Lower leg skin (tissue), 4 donors: ENCODE data around the gene SYNRG. TPM values are rescaled to one million over a fixed set of nuclear protein-coding genes. Genes with fewer than 3 reads are reported as not detected.

Experiments used
- DNase-seq, 2 donors: peaks; one replicate each; pipeline ENCODE4 v3.0.0-alpha.2; 2019; ENCODE audit warnings: low spot score in 2 of 2
- H3K4me3 ChIP-seq: fragments of 200-600 bp; sonication (generic); 2 replicates; pipeline ENCODE4 v1.5.1; 2017; ENCODE audit warnings: mild to moderate bottlenecking, low read depth; ENCODE audit not compliant: poor library complexity, severe bottlenecking
- POLR2A ChIP-seq, 2 donors: fragments of 450-650 bp; IDR thresholded peaks; one replicate each; pipeline ENCODE4 v1.6.1; 2016 to 2017; ENCODE audit warnings: antibody characterized with exemption in 2 of 2, mild to moderate bottlenecking in 1 of 2, moderate library complexity in 1 of 2
- WGBS, 2 donors: methylation state at CpG; one replicate each; pipeline ENCODE4 v1.1.5; 2018; 5-methylcytosine and 5-hydroxymethylcytosine counted together
- intact Hi-C: fragments of 100-400 bp; cut with DNase I; formaldehyde crosslinking; loops from one replicate; pipeline ENCODE4 v1.15.0; 2023; ENCODE audit warnings: low total_unique reads
- total RNA-seq, 4 donors: library from RNA; depleted of rRNA; stranded (reverse); fragments of >200 nt; gene quantifications; one replicate each; pipeline ENCODE4 v1.1.0, GENCODE V29; 2016
- TF ChIP-seq, protein P1 (sequence below), 3 donors: fragments of 450-650 bp; IDR thresholded peaks; one replicate each; pipeline ENCODE4 v1.5.1; 2016; ENCODE audit warnings: antibody characterized with exemption in 3 of 3, mild to moderate bottlenecking in 3 of 3, moderate library complexity in 2 of 3

The SYNRG gene, protein sequence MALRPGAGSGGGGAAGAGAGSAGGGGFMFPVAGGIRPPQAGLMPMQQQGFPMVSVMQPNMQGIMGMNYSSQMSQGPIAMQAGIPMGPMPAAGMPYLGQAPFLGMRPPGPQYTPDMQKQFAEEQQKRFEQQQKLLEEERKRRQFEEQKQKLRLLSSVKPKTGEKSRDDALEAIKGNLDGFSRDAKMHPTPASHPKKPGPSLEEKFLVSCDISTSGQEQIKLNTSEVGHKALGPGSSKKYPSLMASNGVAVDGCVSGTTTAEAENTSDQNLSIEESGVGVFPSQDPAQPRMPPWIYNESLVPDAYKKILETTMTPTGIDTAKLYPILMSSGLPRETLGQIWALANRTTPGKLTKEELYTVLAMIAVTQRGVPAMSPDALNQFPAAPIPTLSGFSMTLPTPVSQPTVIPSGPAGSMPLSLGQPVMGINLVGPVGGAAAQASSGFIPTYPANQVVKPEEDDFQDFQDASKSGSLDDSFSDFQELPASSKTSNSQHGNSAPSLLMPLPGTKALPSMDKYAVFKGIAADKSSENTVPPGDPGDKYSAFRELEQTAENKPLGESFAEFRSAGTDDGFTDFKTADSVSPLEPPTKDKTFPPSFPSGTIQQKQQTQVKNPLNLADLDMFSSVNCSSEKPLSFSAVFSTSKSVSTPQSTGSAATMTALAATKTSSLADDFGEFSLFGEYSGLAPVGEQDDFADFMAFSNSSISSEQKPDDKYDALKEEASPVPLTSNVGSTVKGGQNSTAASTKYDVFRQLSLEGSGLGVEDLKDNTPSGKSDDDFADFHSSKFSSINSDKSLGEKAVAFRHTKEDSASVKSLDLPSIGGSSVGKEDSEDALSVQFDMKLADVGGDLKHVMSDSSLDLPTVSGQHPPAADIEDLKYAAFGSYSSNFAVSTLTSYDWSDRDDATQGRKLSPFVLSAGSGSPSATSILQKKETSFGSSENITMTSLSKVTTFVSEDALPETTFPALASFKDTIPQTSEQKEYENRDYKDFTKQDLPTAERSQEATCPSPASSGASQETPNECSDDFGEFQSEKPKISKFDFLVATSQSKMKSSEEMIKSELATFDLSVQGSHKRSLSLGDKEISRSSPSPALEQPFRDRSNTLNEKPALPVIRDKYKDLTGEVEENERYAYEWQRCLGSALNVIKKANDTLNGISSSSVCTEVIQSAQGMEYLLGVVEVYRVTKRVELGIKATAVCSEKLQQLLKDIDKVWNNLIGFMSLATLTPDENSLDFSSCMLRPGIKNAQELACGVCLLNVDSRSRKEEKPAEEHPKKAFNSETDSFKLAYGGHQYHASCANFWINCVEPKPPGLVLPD (N-terminal part only)
- total RNA-seq: 10 to 100 TPM; 23.3 to 40.7 (median 24.5) TPM

DNA sequence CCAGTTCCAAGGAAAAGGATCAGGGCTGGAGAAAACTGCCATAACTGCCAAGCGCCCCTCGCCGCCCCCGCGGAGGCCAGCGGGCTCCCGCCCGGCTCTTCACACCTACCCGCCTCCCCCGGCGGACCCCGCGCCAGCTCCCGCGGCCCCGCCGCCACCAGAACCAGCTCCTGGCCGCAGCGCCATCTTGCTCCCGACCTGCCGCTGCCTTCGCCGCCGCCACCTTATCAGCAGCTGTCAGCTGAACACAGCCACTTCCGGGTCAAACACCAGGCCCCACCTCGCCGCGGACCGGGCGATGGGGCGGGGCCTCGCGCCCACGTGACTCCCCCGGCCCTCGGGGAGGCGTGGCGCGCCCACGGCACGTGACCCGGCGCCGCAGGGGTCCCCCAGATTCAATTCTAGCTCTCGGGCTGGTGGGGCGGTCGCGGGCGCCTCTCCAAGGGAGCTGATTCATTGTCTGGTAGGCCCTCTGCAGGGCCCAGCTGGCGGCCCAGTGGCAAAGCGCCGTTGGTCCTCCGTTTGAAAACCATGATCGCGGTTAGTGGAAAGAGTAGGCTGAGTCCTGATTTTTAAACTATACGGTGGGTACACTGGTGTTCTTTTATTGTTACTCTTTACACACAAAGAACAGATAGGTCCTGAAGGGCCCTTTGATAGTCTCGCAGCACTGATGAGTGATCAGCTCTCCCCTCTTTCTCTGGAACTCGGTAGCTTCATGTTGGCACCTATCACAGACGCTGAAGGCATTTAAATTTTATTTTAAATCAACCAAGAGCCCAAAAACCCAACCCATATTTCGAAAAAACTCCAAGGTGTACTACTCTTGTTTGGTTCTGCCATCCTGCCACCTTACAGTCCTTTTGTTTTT, at the start of gene SYNRG:
TSS of gene SYNRG (minus strand) at position 249 of the 871 bp plus-strand sequence. CDS start at position 186, 63 bp downstream.
- DNase-seq: peak; percentile 93 to 99
- intact Hi-C loops: no loop called here
- TF ChIP-seq, protein P1, sequence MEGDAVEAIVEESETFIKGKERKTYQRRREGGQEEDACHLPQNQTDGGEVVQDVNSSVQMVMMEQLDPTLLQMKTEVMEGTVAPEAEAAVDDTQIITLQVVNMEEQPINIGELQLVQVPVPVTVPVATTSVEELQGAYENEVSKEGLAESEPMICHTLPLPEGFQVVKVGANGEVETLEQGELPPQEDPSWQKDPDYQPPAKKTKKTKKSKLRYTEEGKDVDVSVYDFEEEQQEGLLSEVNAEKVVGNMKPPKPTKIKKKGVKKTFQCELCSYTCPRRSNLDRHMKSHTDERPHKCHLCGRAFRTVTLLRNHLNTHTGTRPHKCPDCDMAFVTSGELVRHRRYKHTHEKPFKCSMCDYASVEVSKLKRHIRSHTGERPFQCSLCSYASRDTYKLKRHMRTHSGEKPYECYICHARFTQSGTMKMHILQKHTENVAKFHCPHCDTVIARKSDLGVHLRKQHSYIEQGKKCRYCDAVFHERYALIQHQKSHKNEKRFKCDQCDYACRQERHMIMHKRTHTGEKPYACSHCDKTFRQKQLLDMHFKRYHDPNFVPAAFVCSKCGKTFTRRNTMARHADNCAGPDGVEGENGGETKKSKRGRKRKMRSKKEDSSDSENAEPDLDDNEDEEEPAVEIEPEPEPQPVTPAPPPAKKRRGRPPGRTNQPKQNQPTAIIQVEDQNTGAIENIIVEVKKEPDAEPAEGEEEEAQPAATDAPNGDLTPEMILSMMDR (IDR thresholded peaks at IDR 0.05): peak in 1 of 3 donors; percentile 29
- TF ChIP-seq POLR2A (IDR thresholded peaks at IDR 0.05): no peak
- H3K4me3 ChIP-seq: peak within 1 kb of the TSS; percentile 95
- WGBS, 2 donors: 2% methylated on average over 48 to 53 of the region's 60 CpGs

DNA sequence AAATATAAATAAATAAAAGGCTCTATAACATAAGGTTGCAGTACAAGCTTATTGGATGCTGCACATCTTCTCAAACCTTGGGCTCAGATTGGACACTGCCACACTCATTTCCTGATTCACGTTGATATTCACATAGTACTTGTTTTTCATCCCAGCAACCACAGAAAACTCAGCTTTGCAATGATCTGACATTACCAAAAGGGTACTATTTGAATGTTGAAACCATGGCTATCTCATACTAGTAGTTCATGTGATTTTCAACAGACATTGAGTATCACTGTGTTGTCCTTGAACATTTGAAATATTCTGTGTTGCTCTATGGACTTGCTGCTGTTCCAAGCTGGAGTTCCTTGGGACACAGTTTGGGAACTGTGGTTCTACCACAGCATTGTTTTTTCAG, 48.0 kb upstream of the SYNRG start:
- no peak for DNase-seq
- intact Hi-C loops: no loop called here
- no peak overlapping the region for H3K4me3 ChIP-seq
- WGBS, 2 donors: 75 to 85% methylated on average over 1 of the region's 1 CpG
- TF ChIP-seq POLR2A (IDR thresholded peaks at IDR 0.05): no peak
- TF ChIP-seq, protein P1 (IDR thresholded peaks at IDR 0.05): no peak

DNA sequence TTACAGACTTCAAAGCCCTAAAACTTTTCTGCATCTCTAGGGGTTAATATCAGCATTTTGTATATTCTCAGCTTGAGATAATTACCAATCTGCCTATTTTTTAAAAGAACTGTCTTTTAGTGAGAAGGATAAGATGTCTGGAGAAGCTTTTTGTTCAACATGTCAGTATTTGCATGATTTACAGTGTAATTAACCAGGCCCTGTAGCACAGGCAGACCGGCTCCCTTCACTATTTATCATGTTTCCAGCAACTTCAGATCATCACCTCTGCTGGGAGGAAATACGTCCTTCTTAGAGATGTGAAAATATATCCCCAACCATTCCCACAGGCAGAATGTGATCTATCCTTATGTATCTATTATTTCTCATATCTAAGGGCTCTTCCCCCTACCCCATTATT, 42.6 kb upstream of the SYNRG start:
- WGBS, 2 donors: 76 to 77% methylated on average over 2 of the region's 2 CpGs
- DNase-seq: no peak
- intact Hi-C loops: no loop called here
- no peak for TF ChIP-seq POLR2A (IDR thresholded peaks at IDR 0.05)
- TF ChIP-seq, protein P1 (IDR thresholded peaks at IDR 0.05): no peak
- no peak overlapping the region for H3K4me3 ChIP-seq

DNA sequence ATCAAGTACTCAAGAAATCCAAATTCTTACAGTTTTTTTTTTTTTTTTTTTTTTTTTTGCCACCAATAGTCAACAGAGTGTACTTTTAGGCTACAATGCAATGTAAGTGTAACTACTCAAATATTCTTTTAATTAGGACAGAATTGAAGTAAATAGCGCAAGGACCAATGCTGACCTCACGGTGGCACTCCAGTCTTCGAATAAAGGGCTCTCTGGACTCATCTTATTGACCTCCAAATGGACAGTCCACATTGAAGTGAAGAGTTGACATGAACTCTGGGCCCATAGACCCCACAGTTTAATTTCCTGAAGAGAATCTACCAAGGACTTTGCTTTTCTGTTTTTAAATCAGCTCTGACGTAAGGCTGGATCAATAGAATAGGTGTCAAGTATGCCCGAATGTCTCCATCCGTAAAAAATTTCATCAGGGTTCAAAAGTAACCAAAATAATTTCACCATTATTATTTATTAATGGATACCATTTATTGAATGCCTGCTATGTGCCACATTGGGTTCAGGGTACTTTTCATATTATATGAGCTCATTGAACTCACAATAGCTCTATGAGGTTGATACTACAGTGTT, 41.3 kb upstream of the SYNRG start:
- intact Hi-C loops: no loop called here
- 57 to 66% methylated on average over 6 of the region's 6 CpGs for WGBS, 2 donors
- no peak for DNase-seq
- no peak overlapping the region for H3K4me3 ChIP-seq
- TF ChIP-seq POLR2A (IDR thresholded peaks at IDR 0.05): no peak
- TF ChIP-seq, protein P1 (IDR thresholded peaks at IDR 0.05): no peak
